Measurements from ENCODE around the gene ANKRD44.

Gene ANKRD44

DNA sequence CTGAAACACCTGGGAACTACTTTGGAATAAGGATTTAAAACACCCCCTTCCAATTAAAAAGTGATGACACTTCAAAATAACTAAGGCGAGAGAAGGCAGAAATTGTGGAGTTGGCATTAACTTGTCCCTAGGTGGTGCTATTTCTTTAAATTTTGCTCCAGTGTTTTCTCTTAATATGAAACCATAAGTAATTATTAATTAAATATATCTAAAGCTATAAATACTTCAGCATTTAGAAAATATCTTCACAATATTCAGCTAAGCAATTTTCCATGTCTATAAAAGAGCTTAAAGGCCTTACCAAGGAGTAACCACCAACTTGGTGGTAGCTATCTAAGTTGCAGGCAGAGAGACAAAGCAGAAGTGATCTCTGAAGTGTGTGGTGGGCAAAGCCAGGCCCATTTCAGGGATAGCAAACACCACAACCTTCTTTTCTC lies 197.3 kb downstream of the ANKRD44 start:
- DNase-seq (ENCODE audit: low read depth) = no peak

GRCh38 chr2:197109326-197109725 lies 201.3 kb downstream of the ANKRD44 start:
- no peak for DNase-seq (ENCODE audit: low read depth)

DNA sequence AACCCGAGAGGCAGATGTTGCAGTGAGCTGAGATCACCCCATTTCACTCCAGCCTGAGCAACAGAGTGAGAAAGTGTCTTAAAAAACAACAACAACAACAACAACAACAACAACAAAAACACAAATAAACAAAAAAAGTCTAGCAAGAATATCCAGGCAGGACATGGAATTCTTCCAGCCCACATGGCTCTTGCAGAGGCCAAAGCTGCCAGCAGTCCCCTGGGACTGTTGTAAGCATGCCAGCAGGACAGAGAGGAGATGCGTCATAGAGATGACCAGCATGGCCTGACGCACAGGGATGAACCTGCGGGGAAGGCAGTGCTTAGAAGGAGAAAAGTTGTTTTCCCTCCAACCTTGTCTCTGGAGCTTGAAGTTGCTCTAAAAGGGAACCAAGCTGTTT lies 201.8 kb downstream of the ANKRD44 start:
- DNase-seq (ENCODE audit: low read depth) = no peak

DNA sequence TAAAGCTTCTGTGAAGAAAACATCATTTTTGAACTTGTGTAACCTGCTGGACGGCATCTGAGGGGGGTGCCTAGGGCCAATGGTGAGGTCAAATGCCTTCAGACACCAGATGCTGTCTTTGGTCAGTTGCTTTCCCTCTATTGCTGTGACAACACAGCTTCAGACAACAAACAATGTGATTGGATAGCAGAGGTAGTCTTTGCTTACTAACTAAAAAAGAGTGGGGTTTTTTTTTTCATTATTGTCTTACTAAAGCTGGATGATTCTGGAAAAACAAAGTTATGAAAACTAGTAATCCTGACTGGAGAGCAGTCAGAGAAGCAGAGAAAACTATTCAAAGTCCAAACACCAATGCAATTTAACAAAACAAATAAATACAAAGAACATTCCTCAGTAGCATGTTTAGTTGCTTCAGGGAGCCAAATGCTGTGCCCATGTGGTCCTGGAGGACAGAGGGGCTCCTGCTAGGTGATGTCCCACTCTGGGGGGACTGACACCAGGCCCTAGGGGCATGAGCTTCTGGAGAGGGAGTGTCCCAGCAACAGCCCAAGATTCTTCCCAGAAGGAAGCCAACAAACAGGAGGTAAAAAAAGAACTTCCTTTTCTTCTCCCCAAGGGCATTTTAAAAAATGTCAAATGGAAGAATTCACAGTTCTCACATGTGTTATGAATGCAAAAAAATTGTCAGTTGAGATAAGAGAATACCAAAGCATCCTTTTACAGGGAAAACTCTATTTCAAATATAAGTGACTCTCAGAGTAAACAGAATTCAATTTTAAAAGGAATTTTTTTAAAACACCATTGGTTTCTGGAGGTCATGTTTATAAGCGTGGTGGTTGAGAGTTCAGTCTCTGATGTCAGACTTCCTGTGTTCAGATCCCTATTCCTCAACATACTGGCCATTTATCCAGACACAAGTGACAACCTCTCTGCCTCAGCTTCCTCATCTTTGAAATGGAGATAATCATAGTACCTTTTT lies 203.0 kb downstream of the ANKRD44 start:
- DNase-seq (ENCODE audit: low read depth) = no peak

- no peak for DNase-seq (ENCODE audit: low read depth)
Observed at GRCh38 chr2:197103363-197103762, 207.2 kb downstream of the ANKRD44 start.

GRCh38 chr2:197102231-197102630 lies 208.3 kb downstream of the ANKRD44 start:
- no peak for DNase-seq (ENCODE audit: low read depth)

DNA sequence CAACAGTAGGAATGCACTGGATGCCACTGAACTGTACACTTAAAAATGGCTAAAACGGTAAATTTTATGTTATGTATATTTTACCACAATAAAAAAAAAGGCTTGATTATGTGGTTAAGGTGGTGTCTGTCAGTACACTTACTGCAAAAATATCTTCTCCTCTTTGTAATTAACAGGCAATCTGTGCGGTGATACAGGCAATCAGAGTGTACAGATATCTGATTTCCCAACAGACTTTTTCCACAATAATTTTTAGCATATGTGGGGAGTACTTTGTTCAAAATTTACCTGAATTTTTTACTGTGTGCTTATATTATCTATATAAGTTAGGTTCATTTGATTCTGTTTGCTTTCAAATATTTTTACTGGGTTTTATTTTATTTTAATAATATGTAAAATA lies 209.1 kb downstream of the ANKRD44 start:
- no peak for DNase-seq (ENCODE audit: low read depth)

- DNase-seq (ENCODE audit: low read depth) = no peak
Observed at GRCh38 chr2:197097578-197098366, 212.8 kb downstream of the ANKRD44 start.

GRCh38 chr2:197096649-197097048 lies 213.9 kb downstream of the ANKRD44 start:
- DNase-seq (ENCODE audit: low read depth) = no peak

GRCh38 chr2:197092431-197092830 lies 218.1 kb downstream of the ANKRD44 start:
- no peak for DNase-seq (ENCODE audit: low read depth)

DNA sequence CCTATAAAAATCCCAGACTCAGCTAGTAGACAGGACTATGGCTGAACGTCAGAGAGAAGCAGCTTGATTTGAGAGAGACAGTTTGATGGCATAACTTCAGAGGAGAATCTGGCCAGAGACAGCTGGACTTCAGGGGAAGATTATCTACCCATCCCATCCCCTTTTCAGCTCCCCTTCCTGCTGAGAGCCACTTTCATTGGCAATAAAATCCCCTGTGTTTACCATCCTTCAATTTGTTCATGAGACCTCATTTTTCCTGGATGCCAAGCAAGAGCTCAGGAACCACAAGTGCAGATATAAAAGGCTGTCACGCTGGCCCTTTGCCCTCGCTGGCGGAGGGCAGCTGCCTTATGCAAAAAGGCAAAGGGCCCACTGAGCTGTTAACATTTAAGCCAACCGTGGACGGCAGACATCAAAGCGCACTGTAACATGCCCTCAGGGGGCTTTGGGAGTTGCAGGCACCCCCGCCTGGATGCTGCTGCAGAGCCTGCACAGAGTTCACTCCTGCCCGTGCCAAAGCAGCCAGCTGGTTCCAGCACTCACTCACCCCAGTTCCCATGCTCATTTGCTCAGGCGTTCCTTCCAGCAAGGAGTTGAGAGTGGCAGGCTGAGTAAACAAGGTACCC lies 219.7 kb downstream of the ANKRD44 start:
- DNase-seq (ENCODE audit: low read depth) = no peak

- DNase-seq (ENCODE audit: low read depth) = no peak
Observed at GRCh38 chr2:197089655-197090054, 220.9 kb downstream of the ANKRD44 start.

GRCh38 chr2:197088694-197089093 lies 221.9 kb downstream of the ANKRD44 start:
- DNase-seq (ENCODE audit: low read depth) = no peak

GRCh38 chr2:197086500-197086899 lies 224.1 kb downstream of the ANKRD44 start:
- DNase-seq (ENCODE audit: low read depth) = no peak

- no peak for DNase-seq (ENCODE audit: low read depth)
Observed at GRCh38 chr2:197085665-197086064, 224.9 kb downstream of the ANKRD44 start.

DNA sequence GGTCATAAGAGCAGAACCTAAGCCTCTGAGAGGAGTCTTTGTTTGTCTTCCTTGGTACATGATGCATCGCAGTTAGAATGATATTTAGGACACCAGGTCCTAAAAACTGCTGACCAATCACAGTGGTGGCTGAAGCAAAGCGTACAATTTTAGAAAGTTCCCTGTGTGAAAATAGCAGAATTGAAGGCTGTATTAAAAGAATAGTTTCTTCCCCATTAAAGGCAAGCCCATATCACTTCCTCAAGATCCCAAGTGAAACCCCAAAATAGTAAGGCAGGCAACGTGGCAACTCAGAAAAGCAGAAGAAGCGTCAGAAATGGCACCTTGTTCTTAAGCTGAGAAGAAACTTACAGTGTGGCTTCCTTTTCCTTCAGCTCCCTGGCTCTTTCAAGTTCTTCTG lies 229.3 kb downstream of the ANKRD44 start:
- DNase-seq (ENCODE audit: low read depth) = no peak

- DNase-seq (ENCODE audit: low read depth) = no peak
Observed at GRCh38 chr2:197080578-197081216, 229.9 kb downstream of the ANKRD44 start.

GRCh38 chr2:197079832-197080555 lies 230.6 kb downstream of the ANKRD44 start:
- no peak for DNase-seq (ENCODE audit: low read depth)

DNA sequence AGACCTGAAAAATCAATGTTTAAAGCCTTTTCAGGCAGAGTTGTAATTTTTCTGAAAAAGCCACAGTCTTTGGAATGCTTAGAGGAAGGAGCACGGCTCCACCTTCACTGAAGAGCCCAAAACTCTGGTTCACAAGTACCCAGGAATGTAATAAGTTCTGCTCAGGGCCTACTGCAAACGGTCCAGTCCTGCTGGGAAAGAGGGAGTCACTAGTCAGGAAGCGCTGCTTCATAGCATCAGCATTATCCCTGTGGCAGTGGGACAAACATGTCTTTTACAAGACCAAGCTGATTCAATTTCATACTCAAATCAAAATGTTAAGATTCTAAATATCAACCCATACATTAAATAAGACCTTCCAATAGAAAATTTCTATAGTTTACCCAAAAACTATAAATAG lies 231.2 kb downstream of the ANKRD44 start:
- no peak for DNase-seq (ENCODE audit: low read depth)

DNA sequence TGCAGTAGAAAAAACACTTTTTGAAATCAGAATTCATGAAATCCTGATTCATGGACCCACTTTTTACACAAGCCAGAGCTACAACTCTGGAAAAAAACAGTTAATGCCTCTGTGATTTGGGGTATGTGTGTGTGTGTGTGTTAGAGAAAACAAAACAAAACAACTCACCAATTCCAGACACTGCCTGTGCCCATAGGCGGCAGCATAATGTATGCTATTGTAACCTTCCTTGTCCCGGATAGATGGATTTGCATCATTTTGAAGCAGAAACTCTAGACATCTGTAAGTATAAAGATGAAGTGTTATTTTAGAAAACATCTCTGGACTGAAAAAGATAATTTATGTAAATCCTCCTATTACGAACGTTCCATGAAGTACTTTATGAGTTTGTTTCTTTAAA lies 232.0 kb downstream of the ANKRD44 start:
- DNase-seq (ENCODE audit: low read depth) = no peak

DNA sequence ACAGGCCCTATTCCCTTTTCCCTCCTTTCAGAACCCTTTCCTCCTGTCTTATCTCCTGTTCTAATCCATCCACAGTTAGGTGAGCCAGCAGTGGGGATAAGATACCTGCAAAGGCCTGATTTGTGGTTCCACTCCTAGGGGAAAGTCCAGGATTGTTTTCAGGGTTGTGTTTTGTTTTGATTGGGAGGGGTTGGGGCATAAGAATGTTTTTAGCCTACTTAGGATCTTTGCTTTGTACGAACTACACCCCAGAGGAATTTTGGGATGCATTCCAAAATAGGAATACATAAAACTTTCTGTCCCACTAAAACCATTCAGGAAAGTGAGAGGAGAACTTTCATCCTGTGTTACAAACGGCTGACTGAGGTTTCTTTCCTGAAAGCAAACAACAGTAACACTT lies 233.2 kb downstream of the ANKRD44 start:
- DNase-seq (ENCODE audit: low read depth) = no peak

Data from activated T-helper 9 cell treated with anti-CD3 and anti-CD28 coated beads, Interleukin-2, amount 50 U/mL, for 16 hours (primary cell).